IMR-90 (cell line): ENCODE results near the gene CCHCR1.

Experiments
- POLR2A ChIP-seq: IDR thresholded peaks from 2 replicates; pipeline ENCODE4 v1.6.1; 2012; ENCODE audit warnings: mild to moderate bottlenecking, low read depth, low read length
- TF ChIP-seq, protein P1 (sequence below): conservative IDR thresholded peaks from 2 replicates; pipeline ENCODE4 v1.5.1; 2012; ENCODE audit warnings: mild to moderate bottlenecking, low read depth, low read length, improper control_type of control experiment

DNA sequence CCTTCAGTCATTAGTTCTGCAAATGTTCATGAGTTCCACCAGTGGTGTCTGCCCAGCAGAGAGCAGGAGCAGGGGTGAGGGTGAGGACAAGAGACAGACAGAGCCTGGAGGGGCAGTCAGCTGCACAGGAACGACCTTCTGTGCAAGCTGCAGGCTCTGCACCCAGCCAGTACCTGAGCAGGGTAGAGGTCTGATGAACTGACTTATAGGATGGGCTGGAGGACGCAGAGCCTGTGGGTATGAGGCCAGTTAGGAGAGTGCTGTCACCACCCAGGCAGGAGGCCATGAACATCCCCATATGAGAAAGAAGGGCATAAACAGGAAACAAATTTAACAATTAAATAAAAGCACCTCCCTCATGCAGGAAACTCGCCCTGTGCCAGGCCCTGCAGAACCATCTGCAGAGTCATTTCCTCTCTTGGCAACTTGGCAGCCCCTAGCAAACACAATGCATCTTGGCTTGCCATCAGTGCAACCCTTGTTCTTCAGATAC is 63.2 kb downstream of the CCHCR1 start:
- TF ChIP-seq, protein P1, sequence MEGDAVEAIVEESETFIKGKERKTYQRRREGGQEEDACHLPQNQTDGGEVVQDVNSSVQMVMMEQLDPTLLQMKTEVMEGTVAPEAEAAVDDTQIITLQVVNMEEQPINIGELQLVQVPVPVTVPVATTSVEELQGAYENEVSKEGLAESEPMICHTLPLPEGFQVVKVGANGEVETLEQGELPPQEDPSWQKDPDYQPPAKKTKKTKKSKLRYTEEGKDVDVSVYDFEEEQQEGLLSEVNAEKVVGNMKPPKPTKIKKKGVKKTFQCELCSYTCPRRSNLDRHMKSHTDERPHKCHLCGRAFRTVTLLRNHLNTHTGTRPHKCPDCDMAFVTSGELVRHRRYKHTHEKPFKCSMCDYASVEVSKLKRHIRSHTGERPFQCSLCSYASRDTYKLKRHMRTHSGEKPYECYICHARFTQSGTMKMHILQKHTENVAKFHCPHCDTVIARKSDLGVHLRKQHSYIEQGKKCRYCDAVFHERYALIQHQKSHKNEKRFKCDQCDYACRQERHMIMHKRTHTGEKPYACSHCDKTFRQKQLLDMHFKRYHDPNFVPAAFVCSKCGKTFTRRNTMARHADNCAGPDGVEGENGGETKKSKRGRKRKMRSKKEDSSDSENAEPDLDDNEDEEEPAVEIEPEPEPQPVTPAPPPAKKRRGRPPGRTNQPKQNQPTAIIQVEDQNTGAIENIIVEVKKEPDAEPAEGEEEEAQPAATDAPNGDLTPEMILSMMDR = no peak
- no peak for TF ChIP-seq POLR2A
